Activated CD4-positive, alpha-beta T cell treated with anti-CD3 and anti-CD28 coated beads, Interleukin-2, amount 10 ng/mL, durations not matched to agents 24 days and 14 days (primary cell): Measurements from ENCODE around the gene PELI2. TPM values are rescaled to one million over a fixed set of nuclear protein-coding genes. Genes with fewer than 3 reads are reported as not detected.

Source experiments
- DNase-seq: peaks from one replicate; pipeline ENCODE4 v3.0.0; 2022
- H3K27ac Mint-ChIP-seq: one replicate; pipeline ENCODE4 v1.8.0; 2022; ENCODE audit warnings: mild to moderate bottlenecking, mixed read lengths
- H3K27me3 Mint-ChIP-seq: one replicate; pipeline ENCODE4 v1.8.0; 2022; ENCODE audit warnings: mixed read lengths
- H3K36me3 Mint-ChIP-seq: one replicate; pipeline ENCODE4 v1.8.0; 2022; ENCODE audit warnings: low read depth, mild to moderate bottlenecking, mixed read lengths
- H3K4me1 Mint-ChIP-seq: one replicate; pipeline ENCODE4 v1.8.0; 2021; ENCODE audit warnings: mixed read lengths
- H3K4me3 Mint-ChIP-seq: one replicate; pipeline ENCODE4 v1.8.0; 2022; ENCODE audit warnings: mild to moderate bottlenecking, moderate library complexity, mixed read lengths
- H3K9me3 Mint-ChIP-seq: one replicate; pipeline ENCODE4 v1.8.0; 2021; ENCODE audit warnings: mixed read lengths
- intact Hi-C: fragments of 100-400 bp; cut with micrococcal nuclease; formaldehyde crosslinking; loops from one replicate; pipeline ENCODE4 v1.15.1; 2023
- total RNA-seq: library from RNA; stranded (reverse); gene quantifications from 2 replicates; pipeline ENCODE4 v1.2.3, GENCODE V29; 2022

PELI2 gene
- total RNA-seq, 1 donor from 2014 or later = 3.0 TPM

- H3K27ac Mint-ChIP-seq = no peak overlapping the region
- H3K4me1 Mint-ChIP-seq = peaks cover 29% of the 10 kb centered on the region
- intact Hi-C loops = no loop called here
- H3K36me3 Mint-ChIP-seq = peaks cover 11% of the 10 kb centered on the region
- DNase-seq = no peak
- no peaks in the 10 kb centered on the region for H3K27me3 Mint-ChIP-seq
- H3K9me3 Mint-ChIP-seq = peaks cover 9% of the 10 kb centered on the region
- no peak overlapping the region for H3K4me3 Mint-ChIP-seq
These were observed 58.8 kb downstream of the PELI2 start for GRCh38 chr14:56177036-56177435.

- Mint-ChIP-seq H3K27ac (no peak overlapping the region), H3K36me3 (peaks cover 8% of the 10 kb centered on the region), H3K27me3 (no peaks in the 10 kb centered on the region), H3K4me1 (peaks cover 3% of the 10 kb centered on the region), H3K4me3 (no peak overlapping the region), H3K9me3 (no peaks in the 10 kb centered on the region)
- DNase-seq = no peak
- intact Hi-C loops = no loop called here
These were observed 62.7 kb downstream of the PELI2 start for GRCh38 chr14:56180754-56181542.

- Mint-ChIP-seq H3K27me3 (no peaks in the 10 kb centered on the region), H3K36me3 (peaks cover 8% of the 10 kb centered on the region), H3K4me3 (no peak overlapping the region), H3K27ac (no peak overlapping the region), H3K4me1 (peaks cover 3% of the 10 kb centered on the region), H3K9me3 (no peaks in the 10 kb centered on the region)
- intact Hi-C loops = no loop called here
- no peak for DNase-seq
These were observed 63.5 kb downstream of the PELI2 start for GRCh38 chr14:56181681-56182085.

DNA sequence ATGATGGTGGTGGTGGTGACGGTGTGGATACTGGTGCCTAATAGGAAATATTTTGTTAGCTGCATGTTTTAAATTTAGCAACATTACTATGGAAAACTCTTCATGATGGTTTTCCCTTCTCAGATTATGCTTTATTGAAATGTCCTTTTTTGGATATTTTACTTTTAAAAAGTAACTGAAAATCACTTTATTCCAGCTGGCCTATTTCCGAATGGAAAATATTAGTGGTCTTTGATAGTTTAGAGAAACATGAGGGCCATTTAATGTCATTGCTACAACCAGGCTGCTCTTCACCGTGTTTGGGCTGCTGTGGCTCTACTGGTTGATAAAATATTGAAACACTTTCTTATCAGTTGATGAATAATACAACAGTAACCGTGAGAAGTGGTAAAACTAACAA, 64.2 kb downstream of the PELI2 start:
- Mint-ChIP-seq H3K4me1 (peaks cover 3% of the 10 kb centered on the region), H3K27me3 (no peaks in the 10 kb centered on the region), H3K9me3 (no peaks in the 10 kb centered on the region), H3K4me3 (no peak overlapping the region), H3K27ac (no peak overlapping the region), H3K36me3 (peaks cover 8% of the 10 kb centered on the region)
- intact Hi-C loops = no loop called here
- no peak for DNase-seq

DNA sequence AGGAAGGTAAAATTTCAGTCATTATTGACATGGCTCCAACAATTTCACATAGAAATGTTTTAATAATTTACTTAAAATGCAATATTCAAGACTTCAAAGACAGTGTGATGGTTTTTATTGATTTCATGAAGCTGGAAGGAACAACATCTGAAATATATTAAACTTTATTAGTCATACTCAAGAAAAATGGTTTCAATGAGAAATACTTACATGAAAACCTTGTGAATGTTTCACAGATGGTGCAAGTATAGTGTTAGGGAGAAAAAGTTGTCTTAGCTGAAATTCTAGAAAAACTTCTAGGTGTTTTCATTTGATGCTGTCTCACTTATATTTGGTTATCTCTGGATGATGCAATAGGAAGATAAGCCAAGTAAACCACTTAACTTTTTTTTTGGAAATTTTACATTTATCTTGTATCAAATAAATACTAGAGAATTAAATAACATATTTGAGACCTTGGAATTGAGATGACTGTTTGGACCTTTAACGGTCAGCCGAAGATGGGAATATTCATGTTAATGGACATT, 65.5 kb downstream of the PELI2 start:
- Mint-ChIP-seq H3K9me3 (no peaks in the 10 kb centered on the region), H3K4me3 (no peak overlapping the region), H3K36me3 (peaks cover 8% of the 10 kb centered on the region), H3K4me1 (peaks cover 3% of the 10 kb centered on the region), H3K27me3 (no peaks in the 10 kb centered on the region), H3K27ac (no peak overlapping the region)
- DNase-seq = no peak
- intact Hi-C loops = no loop called here

DNA sequence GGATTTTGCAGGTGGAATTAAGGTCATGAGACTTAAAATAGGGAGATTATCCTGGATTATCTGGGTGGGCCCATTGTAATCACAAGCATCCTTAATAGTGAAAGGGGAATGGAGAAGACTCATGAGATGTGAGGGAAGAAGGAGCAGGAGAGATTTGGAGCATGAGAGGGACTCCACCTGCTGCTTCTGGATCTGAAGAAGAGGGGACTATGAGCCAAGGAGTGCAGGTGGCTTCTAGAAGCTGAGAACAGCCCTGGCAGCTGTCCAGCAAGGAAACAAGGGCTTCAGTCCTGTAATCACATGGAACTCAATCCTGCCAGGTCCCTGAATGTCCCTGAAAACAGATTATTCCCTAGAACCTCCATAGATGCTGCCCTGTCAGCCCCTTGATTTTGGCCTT, 67.8 kb downstream of the PELI2 start:
- H3K27ac Mint-ChIP-seq = no peak overlapping the region
- H3K36me3 Mint-ChIP-seq = peaks cover under 1% of the 10 kb centered on the region
- no peaks in the 10 kb centered on the region for H3K27me3 Mint-ChIP-seq
- H3K4me1 Mint-ChIP-seq = no peaks in the 10 kb centered on the region
- no peaks in the 10 kb centered on the region for H3K9me3 Mint-ChIP-seq
- H3K4me3 Mint-ChIP-seq = no peak overlapping the region
- no peak for DNase-seq
- intact Hi-C loops = no loop called here

DNA sequence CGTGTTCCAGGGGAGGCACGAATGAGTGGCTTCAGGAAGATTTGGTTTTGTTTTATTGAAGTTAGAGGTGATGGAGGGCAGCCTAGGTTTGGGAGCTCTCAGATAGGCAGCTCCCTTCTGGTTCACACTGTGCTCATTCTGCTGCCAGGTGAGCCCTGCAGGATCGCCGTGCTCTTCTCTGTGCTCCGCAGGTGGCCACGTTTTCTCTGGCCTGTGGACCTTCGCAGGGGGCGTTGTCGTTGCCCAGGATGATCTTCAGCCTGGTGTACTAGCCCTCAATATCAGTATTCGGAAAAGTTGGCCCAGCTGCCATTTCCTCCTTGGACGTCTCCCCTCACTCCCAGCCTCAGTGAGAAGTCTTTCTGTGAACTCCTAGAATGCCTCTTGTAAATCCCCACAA, 69.5 kb downstream of the PELI2 start:
- Mint-ChIP-seq H3K4me3 (no peak overlapping the region), H3K4me1 (no peaks in the 10 kb centered on the region), H3K27me3 (no peaks in the 10 kb centered on the region), H3K27ac (no peak overlapping the region), H3K9me3 (no peaks in the 10 kb centered on the region), H3K36me3 (no peaks in the 10 kb centered on the region)
- DNase-seq = no peak
- intact Hi-C loops = no loop called here

DNA sequence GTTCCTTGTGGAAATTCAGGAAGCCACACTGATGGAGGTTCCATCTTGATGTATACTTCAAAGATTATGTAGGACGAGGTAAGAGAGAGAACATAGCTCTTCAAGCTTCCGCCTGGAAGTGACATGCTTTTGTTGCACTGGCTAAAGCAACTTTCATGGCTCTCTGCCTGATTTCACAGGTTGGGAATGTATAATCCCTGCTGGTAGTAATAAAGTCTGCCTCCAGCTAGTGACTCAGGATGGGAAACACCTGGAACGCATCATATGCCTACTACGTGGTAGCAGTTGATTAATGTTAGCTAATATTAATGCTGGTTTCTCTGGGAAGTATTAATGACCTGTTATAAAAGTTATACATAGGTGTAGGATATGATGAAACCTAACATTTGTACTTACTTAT, 71.1 kb downstream of the PELI2 start:
- no peaks in the 10 kb centered on the region for H3K27me3 Mint-ChIP-seq
- no peaks in the 10 kb centered on the region for H3K36me3 Mint-ChIP-seq
- peak; percentile 44 for DNase-seq
- peaks cover 6% of the 10 kb centered on the region for H3K4me1 Mint-ChIP-seq
- intact Hi-C loops = no loop called here
- no peak overlapping the region for H3K27ac Mint-ChIP-seq
- H3K4me3 Mint-ChIP-seq = no peak overlapping the region
- H3K9me3 Mint-ChIP-seq = no peaks in the 10 kb centered on the region

DNA sequence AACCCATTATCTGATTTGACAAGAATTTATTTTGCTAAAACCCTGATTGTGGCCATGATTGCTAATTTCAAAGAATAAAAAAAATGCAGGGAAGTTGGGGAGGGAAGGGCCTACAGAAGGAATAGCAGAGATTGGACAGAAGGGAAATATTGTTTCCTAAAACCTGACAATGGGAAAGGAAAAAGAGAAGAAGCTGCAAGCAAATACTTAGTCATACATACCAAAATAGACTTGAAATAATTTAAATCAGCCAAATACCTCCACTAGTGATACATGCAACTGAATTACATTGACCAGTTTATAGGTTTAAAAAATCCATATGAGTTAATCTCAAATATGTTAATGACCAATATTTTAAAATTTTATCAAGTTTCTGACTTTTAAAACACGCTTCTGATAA, 75.1 kb downstream of the PELI2 start:
- intact Hi-C loops = no loop called here
- Mint-ChIP-seq H3K4me1 (peaks cover 24% of the 10 kb centered on the region), H3K27me3 (no peaks in the 10 kb centered on the region), H3K9me3 (no peaks in the 10 kb centered on the region), H3K36me3 (no peaks in the 10 kb centered on the region), H3K4me3 (no peak overlapping the region), H3K27ac (no peak overlapping the region)
- DNase-seq = no peak

DNA sequence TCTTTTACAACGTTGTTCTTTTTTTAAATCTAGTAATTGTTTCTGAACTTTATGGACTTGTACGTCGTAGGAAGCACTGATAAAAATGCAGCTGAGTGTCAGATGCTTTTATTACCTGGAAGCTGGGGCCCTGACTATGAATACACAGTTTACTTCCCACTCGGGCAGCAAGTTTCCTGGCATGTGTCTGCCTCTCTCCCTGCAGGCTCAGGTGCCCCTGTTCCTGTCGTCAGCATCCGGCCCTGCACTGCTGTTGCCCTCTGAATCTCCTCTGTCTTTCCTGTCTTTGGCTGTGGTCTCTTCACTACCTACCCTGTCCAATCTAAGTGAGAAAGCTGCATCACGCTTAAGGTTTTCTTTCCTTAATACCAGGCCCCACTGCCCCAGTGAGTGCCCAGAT, 75.8 kb downstream of the PELI2 start:
- Mint-ChIP-seq H3K27ac (no peak overlapping the region), H3K27me3 (no peaks in the 10 kb centered on the region), H3K9me3 (no peaks in the 10 kb centered on the region), H3K36me3 (no peaks in the 10 kb centered on the region), H3K4me3 (no peak overlapping the region), H3K4me1 (peaks cover 24% of the 10 kb centered on the region)
- peak; percentile 60 for DNase-seq
- intact Hi-C loops = loop anchor here (2.0 kb wide), 1 partner anchor 75 kb away; the partner anchor contains the start of gene PELI2

- Mint-ChIP-seq H3K27me3 (no peaks in the 10 kb centered on the region), H3K36me3 (no peaks in the 10 kb centered on the region), H3K4me3 (no peak overlapping the region), H3K9me3 (no peaks in the 10 kb centered on the region), H3K4me1 (peaks cover 24% of the 10 kb centered on the region), H3K27ac (peak overlapping the region; percentile 78)
- intact Hi-C loops = loop anchor here (2.0 kb wide), 1 partner anchor 76 kb away; the partner anchor contains the start of gene PELI2
- peak; percentile 58 for DNase-seq
These were observed 77.0 kb downstream of the PELI2 start for GRCh38 chr14:56195223-56195622.

- no peaks in the 10 kb centered on the region for H3K27me3 Mint-ChIP-seq
- peak overlapping the region; percentile 78 for H3K27ac Mint-ChIP-seq
- peaks cover 24% of the 10 kb centered on the region for H3K4me1 Mint-ChIP-seq
- no peaks in the 10 kb centered on the region for H3K36me3 Mint-ChIP-seq
- H3K9me3 Mint-ChIP-seq = no peaks in the 10 kb centered on the region
- peak overlapping the region; percentile 59 for H3K4me3 Mint-ChIP-seq
- peak; percentile 77 for DNase-seq
- intact Hi-C loops = loop anchor here (2.0 kb wide), 1 partner anchor 77 kb away; the partner anchor contains the start of gene PELI2
These were observed 77.5 kb downstream of the PELI2 start for GRCh38 chr14:56195704-56196103.

DNA sequence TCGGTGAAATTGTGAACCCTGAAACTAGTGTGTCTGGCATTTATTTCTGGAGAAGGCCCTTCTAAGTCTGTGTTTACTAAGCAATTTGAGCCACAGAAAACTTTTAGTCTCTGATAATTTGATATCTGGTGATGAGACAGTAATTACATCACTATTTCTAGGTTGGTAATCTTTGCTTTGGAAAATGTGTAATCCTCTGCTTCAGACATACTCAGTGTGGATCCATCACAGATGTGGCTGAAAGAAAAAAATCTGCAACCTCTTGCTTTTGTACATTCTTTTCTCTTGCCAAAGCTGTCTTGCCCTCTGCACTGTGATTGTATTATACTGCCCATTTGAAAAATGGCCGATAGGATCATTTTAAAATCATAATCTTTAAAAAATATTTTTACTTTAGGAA, 78.1 kb downstream of the PELI2 start:
- H3K9me3 Mint-ChIP-seq = no peaks in the 10 kb centered on the region
- DNase-seq = peak; percentile 41
- peak overlapping the region; percentile 59 for H3K4me3 Mint-ChIP-seq
- H3K4me1 Mint-ChIP-seq = peaks cover 24% of the 10 kb centered on the region
- H3K27ac Mint-ChIP-seq = no peak overlapping the region
- no peaks in the 10 kb centered on the region for H3K27me3 Mint-ChIP-seq
- intact Hi-C loops = no loop called here
- H3K36me3 Mint-ChIP-seq = no peaks in the 10 kb centered on the region

DNA sequence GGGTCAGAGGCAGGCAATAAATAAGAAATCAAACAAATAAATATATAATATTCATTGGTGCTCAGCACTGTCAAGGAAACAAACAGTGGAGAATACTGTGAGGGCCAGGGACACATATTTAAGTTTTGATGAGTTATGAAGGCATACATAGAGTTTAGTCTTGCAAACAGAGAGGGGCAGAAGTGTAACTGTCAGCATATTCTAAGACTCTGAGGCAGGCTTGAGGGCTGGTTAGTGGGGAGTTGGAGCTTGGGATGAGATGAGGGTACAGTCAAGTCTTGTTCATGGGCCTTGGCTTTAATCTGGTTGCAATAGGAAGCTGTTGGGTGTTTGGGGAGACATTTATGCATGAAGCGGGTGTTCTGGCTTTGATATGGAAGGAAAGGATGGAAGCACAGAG, 78.9 kb downstream of the PELI2 start:
- no peak for DNase-seq
- Mint-ChIP-seq H3K9me3 (no peaks in the 10 kb centered on the region), H3K36me3 (no peaks in the 10 kb centered on the region), H3K27ac (no peak overlapping the region), H3K4me3 (no peak overlapping the region), H3K27me3 (no peaks in the 10 kb centered on the region), H3K4me1 (peaks cover 26% of the 10 kb centered on the region)
- intact Hi-C loops = no loop called here
